HEK293 (cell line): ENCODE results near the gene UBE2J2.

Source experiments
- CTCF ChIA-PET: fragments of 350-600 bp; formaldehyde crosslinking; extraction: SDS; loops from one replicate; lab custom pipeline; 2021; ENCODE audit warnings: antibody characterized with exemption; lab: Yijun Ruan, JAX
- POLR2A ChIA-PET: fragments of 300-600 bp; formaldehyde crosslinking; extraction: SDS; loops from one replicate; lab custom pipeline; 2020; ENCODE audit warnings: antibody characterized with exemption, inconsistent platforms; lab: Yijun Ruan, JAX
- H3K27ac ChIP-seq: fragments of 200-500 bp; sonication (Bioruptor generic); 2 replicates; pipeline ENCODE4 v1.5.1; 2014; ENCODE audit warnings: low read depth, low read length, control low read depth, inconsistent platforms; ENCODE audit errors: extremely low read depth
- H3K36me3 ChIP-seq, 2 experiments: fragments of 200-500 bp in 1 of 2; sonication (Bioruptor generic) in 1 of 2; 1 replicate in 1 of 2; 2 replicates in 1 of 2; pipeline ENCODE4 v1.5.1; 2014 to 2017; ENCODE audit warnings: inconsistent platforms in 2 of 2, low read length in 2 of 2; ENCODE audit not compliant: control insufficient read depth in 2 of 2, insufficient read depth in 1 of 2
- H3K4me1 ChIP-seq: fragments of 200-500 bp; sonication (Bioruptor generic); 2 replicates; pipeline ENCODE4 v1.5.1; 2014; ENCODE audit warnings: mild to moderate bottlenecking, low read length, inconsistent platforms; ENCODE audit not compliant: control insufficient read depth, insufficient read depth
- H3K4me3 ChIP-seq: 2 replicates; pipeline ENCODE4 v1.5.1; 2011; ENCODE audit warnings: low read depth, mild to moderate bottlenecking, control low read depth, low read length, moderate library complexity
- H3K9me3 ChIP-seq: fragments of 200-500 bp; sonication (Bioruptor generic); 2 replicates; pipeline ENCODE4 v1.5.1; 2014; ENCODE audit warnings: low read depth, low read length, inconsistent platforms; ENCODE audit not compliant: control insufficient read depth, insufficient read depth
- BCL11B ChIP-seq: fragments of 450-650 bp; formaldehyde crosslinking; IDR thresholded peaks from 2 replicates; pipeline ENCODE4 v1.5.1; 2016; ENCODE audit warnings: low read depth, missing biosample characterization, missing genetic modification characterization
- HOXD13 ChIP-seq: sonication (generic); formaldehyde crosslinking; IDR thresholded peaks from 2 replicates; pipeline ENCODE4 v1.8.0; 2022; ENCODE audit warnings: missing genetic modification reagents, borderline replicate concordance
- SCRT1 ChIP-seq: fragments of 450-650 bp; formaldehyde crosslinking; IDR thresholded peaks from 2 replicates; pipeline ENCODE4 v1.5.1; 2016; ENCODE audit warnings: missing biosample characterization, missing genetic modification characterization, borderline replicate concordance
- SCRT2 ChIP-seq: fragments of 450-650 bp; formaldehyde crosslinking; IDR thresholded peaks from 2 replicates; pipeline ENCODE4 v1.5.1; 2016; ENCODE audit warnings: missing biosample characterization, missing genetic modification characterization
- ZBTB21 ChIP-seq: fragments of 450-650 bp; formaldehyde crosslinking; IDR thresholded peaks from 2 replicates; pipeline ENCODE4 v1.5.1; 2017; ENCODE audit warnings: missing biosample characterization, missing genetic modification characterization
- ZFP69B ChIP-seq: fragments of 450-650 bp; formaldehyde crosslinking; IDR thresholded peaks from 2 replicates; pipeline ENCODE4 v1.5.1; 2016; ENCODE audit warnings: missing biosample characterization, missing genetic modification characterization
- ZNF112 ChIP-seq: fragments of 450-650 bp; formaldehyde crosslinking; IDR thresholded peaks from 2 replicates; pipeline ENCODE4 v1.5.0; 2017; ENCODE audit warnings: missing biosample characterization, missing genetic modification characterization
- ZNF354C ChIP-seq: fragments of 450-650 bp; formaldehyde crosslinking; IDR thresholded peaks from 2 replicates; pipeline ENCODE4 v1.5.1; 2016; ENCODE audit warnings: missing biosample characterization, missing genetic modification characterization, low read depth, borderline replicate concordance
- ZNF530 ChIP-seq: fragments of 450-650 bp; formaldehyde crosslinking; IDR thresholded peaks from 2 replicates; pipeline ENCODE4 v1.5.1; 2016; ENCODE audit warnings: low read depth, missing biosample characterization, missing genetic modification characterization
- ZNF664 ChIP-seq: fragments of 450-650 bp; formaldehyde crosslinking; IDR thresholded peaks from 2 replicates; pipeline ENCODE4 v1.5.1; 2016; ENCODE audit warnings: missing biosample characterization, missing genetic modification characterization
- ZNF670 ChIP-seq: fragments of 450-650 bp; formaldehyde crosslinking; IDR thresholded peaks from 2 replicates; pipeline ENCODE4 v1.5.1; 2016; ENCODE audit warnings: missing biosample characterization, missing genetic modification characterization, low read depth
- ZNF707 ChIP-seq: fragments of 450-650 bp; formaldehyde crosslinking; IDR thresholded peaks from 2 replicates; pipeline ENCODE4 v1.5.1; 2016; ENCODE audit warnings: missing biosample characterization, missing genetic modification characterization
- ZNF76 ChIP-seq: fragments of 450-650 bp; formaldehyde crosslinking; IDR thresholded peaks from 2 replicates; pipeline ENCODE4; 2016; ENCODE audit warnings: low read depth, missing biosample characterization, missing genetic modification characterization, borderline replicate concordance
- ZNF791 ChIP-seq: fragments of 450-650 bp; formaldehyde crosslinking; IDR thresholded peaks from 2 replicates; pipeline ENCODE4 v1.5.1; 2016; ENCODE audit warnings: missing biosample characterization, missing genetic modification characterization
- TF ChIP-seq, protein P1 (sequence below): fragments of 450-650 bp; formaldehyde crosslinking; IDR thresholded peaks from 2 replicates; pipeline ENCODE4; 2016; ENCODE audit warnings: missing biosample characterization, missing genetic modification characterization
- TF ChIP-seq, protein P2 (sequence below): fragments of 450-650 bp; formaldehyde crosslinking; IDR thresholded peaks from 2 replicates; pipeline ENCODE4 v1.5.1; 2016; ENCODE audit warnings: missing biosample characterization, missing genetic modification characterization
- TF ChIP-seq, protein P3 (sequence below): fragments of 450-650 bp; formaldehyde crosslinking; IDR thresholded peaks from 2 replicates; pipeline ENCODE4 v1.5.1; 2017; ENCODE audit warnings: missing biosample characterization, missing genetic modification characterization
- TF ChIP-seq, protein P4 (sequence below): fragments of 450-650 bp; formaldehyde crosslinking; IDR thresholded peaks from 2 replicates; pipeline ENCODE4 v1.5.1; 2016; ENCODE audit warnings: missing biosample characterization, missing genetic modification characterization, borderline replicate concordance
- TF ChIP-seq, protein P5 (sequence below): fragments of 450-650 bp; formaldehyde crosslinking; IDR thresholded peaks from 2 replicates; pipeline ENCODE4 v1.5.1; 2016; ENCODE audit warnings: missing biosample characterization, missing genetic modification characterization
- TF ChIP-seq, protein P6 (sequence below): fragments of 450-650 bp; formaldehyde crosslinking; IDR thresholded peaks from 2 replicates; pipeline ENCODE4 v1.5.1; 2016; ENCODE audit warnings: missing biosample characterization, missing genetic modification characterization, low read depth

Gene UBE2J2

DNA sequence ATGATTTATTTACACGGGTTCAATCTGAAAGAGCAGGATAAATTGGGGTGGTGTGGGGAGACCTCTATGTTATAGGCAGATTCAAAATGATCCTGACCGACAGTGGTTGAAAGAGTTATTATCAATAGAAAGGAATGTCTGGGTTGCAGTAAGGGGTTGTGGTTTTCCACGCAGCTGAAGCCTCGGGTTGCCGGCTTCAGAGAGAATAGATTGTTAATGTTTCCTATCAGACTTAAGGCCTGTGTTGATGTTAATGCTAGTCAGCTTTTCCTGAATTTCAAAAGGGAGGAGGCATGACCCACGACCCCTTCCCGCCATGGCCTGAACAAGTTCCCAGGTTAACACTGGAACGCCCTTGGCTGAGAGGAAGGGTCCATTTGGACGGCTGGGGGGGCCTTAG lies 2.2 kb upstream of the UBE2J2 start:
- H3K4me3 ChIP-seq = no peak overlapping the region
- H3K27ac ChIP-seq = no peak overlapping the region
- 0 out of 2 replicates have a peak, but pooled peaks cover 4% of the 10 kb centered on the region for H3K4me1 ChIP-seq
- CTCF ChIA-PET = interaction anchor here (0.6 to 1.2 kb wide), 2 partner anchors 7 to 15 kb away, joined by 3 to 4 read pairs; no protein-coding TSS in a partner anchor
- peaks cover 4 to 20% of the 10 kb centered on the region in 2 experiments; a peak in 2 of 3 replicates for H3K36me3 ChIP-seq
- TF ChIP-seq SCRT1 (no peak), SCRT2 (tag by site-specific recombination) (no peak), ZNF670 (no peak), ZNF76 (no peak), ZNF707 (tag by site-specific recombination) (no peak), ZBTB21 (no peak), HOXD13 (CRISPR knock-in tag) (no peak), ZFP69B (tag by site-specific recombination) (no peak), BCL11B (tag by site-specific recombination) (no peak), ZNF354C (tag by site-specific recombination) (no peak), ZNF791 (tag by site-specific recombination) (no peak), ZNF664 (tag by site-specific recombination) (no peak), ZNF112 (tag by site-specific recombination) (no peak), ZNF530 (tag by site-specific recombination) (no peak)
- TF ChIP-seq, protein P1, sequence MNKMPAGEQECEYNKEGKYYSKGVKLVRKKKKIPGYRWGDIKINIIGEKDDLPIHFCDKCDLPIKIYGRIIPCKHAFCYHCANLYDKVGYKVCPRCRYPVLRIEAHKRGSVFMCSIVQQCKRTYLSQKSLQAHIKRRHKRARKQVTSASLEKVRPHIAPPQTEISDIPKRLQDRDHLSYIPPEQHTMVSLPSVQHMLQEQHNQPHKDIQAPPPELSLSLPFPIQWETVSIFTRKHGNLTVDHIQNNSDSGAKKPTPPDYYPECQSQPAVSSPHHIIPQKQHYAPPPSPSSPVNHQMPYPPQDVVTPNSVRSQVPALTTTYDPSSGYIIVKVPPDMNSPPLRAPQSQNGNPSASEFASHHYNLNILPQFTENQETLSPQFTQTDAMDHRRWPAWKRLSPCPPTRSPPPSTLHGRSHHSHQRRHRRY (tag by site-specific recombination) = no peak
- TF ChIP-seq, protein P2, sequence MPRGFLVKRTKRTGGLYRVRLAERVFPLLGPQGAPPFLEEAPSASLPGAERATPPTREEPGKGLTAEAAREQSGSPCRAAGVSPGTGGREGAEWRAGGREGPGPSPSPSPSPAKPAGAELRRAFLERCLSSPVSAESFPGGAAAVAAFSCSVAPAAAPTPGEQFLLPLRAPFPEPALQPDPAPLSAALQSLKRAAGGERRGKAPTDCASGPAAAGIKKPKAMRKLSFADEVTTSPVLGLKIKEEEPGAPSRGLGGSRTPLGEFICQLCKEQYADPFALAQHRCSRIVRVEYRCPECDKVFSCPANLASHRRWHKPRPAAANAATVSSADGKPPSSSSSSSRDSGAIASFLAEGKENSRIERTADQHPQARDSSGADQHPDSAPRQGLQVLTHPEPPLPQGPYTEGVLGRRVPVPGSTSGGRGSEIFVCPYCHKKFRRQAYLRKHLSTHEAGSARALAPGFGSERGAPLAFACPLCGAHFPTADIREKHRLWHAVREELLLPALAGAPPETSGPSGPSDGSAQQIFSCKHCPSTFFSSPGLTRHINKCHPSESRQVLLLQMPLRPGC = no peak
- TF ChIP-seq, protein P3, sequence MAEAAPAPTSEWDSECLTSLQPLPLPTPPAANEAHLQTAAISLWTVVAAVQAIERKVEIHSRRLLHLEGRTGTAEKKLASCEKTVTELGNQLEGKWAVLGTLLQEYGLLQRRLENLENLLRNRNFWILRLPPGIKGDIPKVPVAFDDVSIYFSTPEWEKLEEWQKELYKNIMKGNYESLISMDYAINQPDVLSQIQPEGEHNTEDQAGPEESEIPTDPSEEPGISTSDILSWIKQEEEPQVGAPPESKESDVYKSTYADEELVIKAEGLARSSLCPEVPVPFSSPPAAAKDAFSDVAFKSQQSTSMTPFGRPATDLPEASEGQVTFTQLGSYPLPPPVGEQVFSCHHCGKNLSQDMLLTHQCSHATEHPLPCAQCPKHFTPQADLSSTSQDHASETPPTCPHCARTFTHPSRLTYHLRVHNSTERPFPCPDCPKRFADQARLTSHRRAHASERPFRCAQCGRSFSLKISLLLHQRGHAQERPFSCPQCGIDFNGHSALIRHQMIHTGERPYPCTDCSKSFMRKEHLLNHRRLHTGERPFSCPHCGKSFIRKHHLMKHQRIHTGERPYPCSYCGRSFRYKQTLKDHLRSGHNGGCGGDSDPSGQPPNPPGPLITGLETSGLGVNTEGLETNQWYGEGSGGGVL (tag by site-specific recombination) = no peak
- TF ChIP-seq, protein P4, sequence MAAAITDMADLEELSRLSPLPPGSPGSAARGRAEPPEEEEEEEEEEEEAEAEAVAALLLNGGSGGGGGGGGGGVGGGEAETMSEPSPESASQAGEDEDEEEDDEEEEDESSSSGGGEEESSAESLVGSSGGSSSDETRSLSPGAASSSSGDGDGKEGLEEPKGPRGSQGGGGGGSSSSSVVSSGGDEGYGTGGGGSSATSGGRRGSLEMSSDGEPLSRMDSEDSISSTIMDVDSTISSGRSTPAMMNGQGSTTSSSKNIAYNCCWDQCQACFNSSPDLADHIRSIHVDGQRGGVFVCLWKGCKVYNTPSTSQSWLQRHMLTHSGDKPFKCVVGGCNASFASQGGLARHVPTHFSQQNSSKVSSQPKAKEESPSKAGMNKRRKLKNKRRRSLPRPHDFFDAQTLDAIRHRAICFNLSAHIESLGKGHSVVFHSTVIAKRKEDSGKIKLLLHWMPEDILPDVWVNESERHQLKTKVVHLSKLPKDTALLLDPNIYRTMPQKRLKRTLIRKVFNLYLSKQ (tag by site-specific recombination) = no peak
- TF ChIP-seq, protein P5, sequence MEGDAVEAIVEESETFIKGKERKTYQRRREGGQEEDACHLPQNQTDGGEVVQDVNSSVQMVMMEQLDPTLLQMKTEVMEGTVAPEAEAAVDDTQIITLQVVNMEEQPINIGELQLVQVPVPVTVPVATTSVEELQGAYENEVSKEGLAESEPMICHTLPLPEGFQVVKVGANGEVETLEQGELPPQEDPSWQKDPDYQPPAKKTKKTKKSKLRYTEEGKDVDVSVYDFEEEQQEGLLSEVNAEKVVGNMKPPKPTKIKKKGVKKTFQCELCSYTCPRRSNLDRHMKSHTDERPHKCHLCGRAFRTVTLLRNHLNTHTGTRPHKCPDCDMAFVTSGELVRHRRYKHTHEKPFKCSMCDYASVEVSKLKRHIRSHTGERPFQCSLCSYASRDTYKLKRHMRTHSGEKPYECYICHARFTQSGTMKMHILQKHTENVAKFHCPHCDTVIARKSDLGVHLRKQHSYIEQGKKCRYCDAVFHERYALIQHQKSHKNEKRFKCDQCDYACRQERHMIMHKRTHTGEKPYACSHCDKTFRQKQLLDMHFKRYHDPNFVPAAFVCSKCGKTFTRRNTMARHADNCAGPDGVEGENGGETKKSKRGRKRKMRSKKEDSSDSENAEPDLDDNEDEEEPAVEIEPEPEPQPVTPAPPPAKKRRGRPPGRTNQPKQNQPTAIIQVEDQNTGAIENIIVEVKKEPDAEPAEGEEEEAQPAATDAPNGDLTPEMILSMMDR (tag by site-specific recombination) = no peak
- TF ChIP-seq, protein P6, sequence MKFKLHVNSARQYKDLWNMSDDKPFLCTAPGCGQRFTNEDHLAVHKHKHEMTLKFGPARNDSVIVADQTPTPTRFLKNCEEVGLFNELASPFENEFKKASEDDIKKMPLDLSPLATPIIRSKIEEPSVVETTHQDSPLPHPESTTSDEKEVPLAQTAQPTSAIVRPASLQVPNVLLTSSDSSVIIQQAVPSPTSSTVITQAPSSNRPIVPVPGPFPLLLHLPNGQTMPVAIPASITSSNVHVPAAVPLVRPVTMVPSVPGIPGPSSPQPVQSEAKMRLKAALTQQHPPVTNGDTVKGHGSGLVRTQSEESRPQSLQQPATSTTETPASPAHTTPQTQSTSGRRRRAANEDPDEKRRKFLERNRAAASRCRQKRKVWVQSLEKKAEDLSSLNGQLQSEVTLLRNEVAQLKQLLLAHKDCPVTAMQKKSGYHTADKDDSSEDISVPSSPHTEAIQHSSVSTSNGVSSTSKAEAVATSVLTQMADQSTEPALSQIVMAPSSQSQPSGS (tag by site-specific recombination) = no peak
- no peaks in the 10 kb centered on the region for H3K9me3 ChIP-seq
- POLR2A ChIA-PET = interaction anchor here (1.1 kb wide), 1 partner anchor 29 kb away, joined by 3 read pairs; no protein-coding TSS in a partner anchor
